Rectal smooth muscle tissue (tissue), 1 donor: ENCODE measurements around the gene SNX10.

Experiments used
- H3K27ac ChIP-seq: one replicate; pipeline ENCODE4 v1.7.0; 2013; ENCODE audit warnings: low read depth, low read length, inconsistent platforms
- H3K27me3 ChIP-seq: one replicate; pipeline ENCODE4 v1.7.0; 2013; ENCODE audit warnings: low read length; ENCODE audit not compliant: control insufficient read depth, insufficient read depth
- H3K36me3 ChIP-seq: one replicate; pipeline ENCODE4 v1.7.0; 2013; ENCODE audit warnings: low read length; ENCODE audit not compliant: control insufficient read depth, insufficient read depth
- H3K4me1 ChIP-seq: one replicate; pipeline ENCODE4 v1.7.0; 2013; ENCODE audit warnings: low read length; ENCODE audit not compliant: control insufficient read depth, insufficient read depth
- H3K4me3 ChIP-seq: one replicate; pipeline ENCODE4 v1.7.0; 2013; ENCODE audit warnings: low read length
- H3K9ac ChIP-seq: one replicate; pipeline ENCODE4 v1.7.0; 2013; ENCODE audit warnings: low read length

Gene SNX10

GRCh38 chr7:26365077-26365900 is 73.6 kb downstream of the SNX10 start:
- Histone ChIP-seq H3K27me3 (no peaks in the 10 kb centered on the region), H3K27ac (no peak overlapping the region), H3K36me3 (no peaks in the 10 kb centered on the region), H3K4me3 (no peak overlapping the region), H3K9ac (no peak overlapping the region), H3K4me1 (no peaks in the 10 kb centered on the region)

DNA sequence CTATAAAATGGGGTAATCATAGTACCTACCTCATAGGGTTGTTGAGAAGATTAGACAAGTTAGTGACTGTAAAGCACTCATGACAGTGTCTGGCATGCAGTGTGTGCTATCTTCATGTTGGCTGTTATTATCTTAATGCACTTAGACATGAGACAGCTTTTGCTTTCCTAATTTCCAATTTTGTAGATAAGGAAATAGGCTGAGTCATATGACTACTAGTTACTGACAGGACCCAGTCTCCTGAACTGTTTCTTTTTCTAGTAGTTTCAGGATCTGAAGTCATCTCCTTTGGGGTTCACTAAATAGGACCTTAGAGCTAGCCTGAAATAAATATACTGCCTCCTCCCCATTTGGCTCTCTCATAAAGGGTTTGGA is 74.2 kb downstream of the SNX10 start:
- Histone ChIP-seq H3K27me3 (no peaks in the 10 kb centered on the region), H3K9ac (no peak overlapping the region), H3K4me3 (no peak overlapping the region), H3K4me1 (no peaks in the 10 kb centered on the region), H3K27ac (no peak overlapping the region), H3K36me3 (no peaks in the 10 kb centered on the region)

GRCh38 chr7:26367219-26367711 is 75.6 kb downstream of the SNX10 start:
- no peak overlapping the region for H3K27ac ChIP-seq
- H3K9ac ChIP-seq = no peak overlapping the region
- no peaks in the 10 kb centered on the region for H3K27me3 ChIP-seq
- no peaks in the 10 kb centered on the region for H3K36me3 ChIP-seq
- H3K4me3 ChIP-seq = no peak overlapping the region
- H3K4me1 ChIP-seq = no peaks in the 10 kb centered on the region

- Histone ChIP-seq H3K27ac (no peak overlapping the region), H3K9ac (no peak overlapping the region), H3K4me1 (no peaks in the 10 kb centered on the region), H3K4me3 (no peak overlapping the region), H3K36me3 (no peaks in the 10 kb centered on the region), H3K27me3 (no peaks in the 10 kb centered on the region)
Measured at GRCh38 chr7:26368542-26368941, 76.9 kb downstream of the SNX10 start.

- Histone ChIP-seq H3K4me3 (no peak overlapping the region), H3K27me3 (no peaks in the 10 kb centered on the region), H3K4me1 (no peaks in the 10 kb centered on the region), H3K27ac (no peak overlapping the region), H3K9ac (no peak overlapping the region), H3K36me3 (no peaks in the 10 kb centered on the region)
Measured at GRCh38 chr7:26369593-26369992, 77.9 kb downstream of the SNX10 start.

DNA sequence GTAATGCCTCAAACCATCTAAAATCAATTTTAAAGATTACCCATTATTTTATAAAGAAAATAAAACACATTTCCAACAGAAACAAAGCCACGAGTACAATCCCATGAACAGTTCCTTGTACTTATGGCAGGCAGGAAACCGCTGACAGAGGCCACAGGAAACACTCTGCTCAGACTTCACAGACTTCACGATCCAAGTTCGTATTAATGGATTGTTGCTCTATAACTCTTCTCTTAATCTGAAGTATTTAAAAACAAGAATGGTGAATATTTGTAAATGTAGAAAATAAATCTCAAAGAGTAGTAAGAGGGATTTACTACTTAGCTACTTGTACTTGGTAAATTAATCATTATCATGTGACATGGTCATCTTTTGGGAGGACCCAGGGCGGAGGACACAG is 78.3 kb downstream of the SNX10 start:
- no peaks in the 10 kb centered on the region for H3K4me1 ChIP-seq
- no peaks in the 10 kb centered on the region for H3K27me3 ChIP-seq
- H3K4me3 ChIP-seq = no peak overlapping the region
- no peaks in the 10 kb centered on the region for H3K36me3 ChIP-seq
- H3K27ac ChIP-seq = no peak overlapping the region
- no peak overlapping the region for H3K9ac ChIP-seq

DNA sequence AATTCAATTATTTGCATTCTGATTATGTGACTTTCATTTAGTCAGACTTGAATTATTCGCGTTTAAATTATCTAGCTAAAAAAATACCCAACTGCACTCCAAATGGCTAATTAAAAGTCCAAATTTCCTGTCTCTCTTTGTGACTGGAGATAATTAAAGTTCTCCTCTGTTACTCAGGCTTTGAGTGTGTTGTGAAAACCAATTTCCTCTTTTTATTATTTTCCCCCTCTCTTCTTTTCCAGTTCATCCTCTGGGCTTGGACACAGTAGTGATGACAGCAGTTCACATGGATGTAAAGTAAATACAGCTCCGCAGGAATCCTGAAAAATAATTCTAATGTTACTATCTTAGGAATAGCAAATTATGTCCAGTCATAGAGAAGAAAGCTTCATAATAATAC is 80.6 kb downstream of the SNX10 start:
- H3K4me3 ChIP-seq = no peak overlapping the region
- no peaks in the 10 kb centered on the region for H3K4me1 ChIP-seq
- no peak overlapping the region for H3K9ac ChIP-seq
- H3K27ac ChIP-seq = no peak overlapping the region
- peaks cover 6% of the 10 kb centered on the region for H3K27me3 ChIP-seq
- H3K36me3 ChIP-seq = no peaks in the 10 kb centered on the region

GRCh38 chr7:26372704-26373103 is 81.0 kb downstream of the SNX10 start:
- H3K27me3 ChIP-seq = peaks cover 8% of the 10 kb centered on the region
- H3K27ac ChIP-seq = no peak overlapping the region
- no peaks in the 10 kb centered on the region for H3K4me1 ChIP-seq

DNA sequence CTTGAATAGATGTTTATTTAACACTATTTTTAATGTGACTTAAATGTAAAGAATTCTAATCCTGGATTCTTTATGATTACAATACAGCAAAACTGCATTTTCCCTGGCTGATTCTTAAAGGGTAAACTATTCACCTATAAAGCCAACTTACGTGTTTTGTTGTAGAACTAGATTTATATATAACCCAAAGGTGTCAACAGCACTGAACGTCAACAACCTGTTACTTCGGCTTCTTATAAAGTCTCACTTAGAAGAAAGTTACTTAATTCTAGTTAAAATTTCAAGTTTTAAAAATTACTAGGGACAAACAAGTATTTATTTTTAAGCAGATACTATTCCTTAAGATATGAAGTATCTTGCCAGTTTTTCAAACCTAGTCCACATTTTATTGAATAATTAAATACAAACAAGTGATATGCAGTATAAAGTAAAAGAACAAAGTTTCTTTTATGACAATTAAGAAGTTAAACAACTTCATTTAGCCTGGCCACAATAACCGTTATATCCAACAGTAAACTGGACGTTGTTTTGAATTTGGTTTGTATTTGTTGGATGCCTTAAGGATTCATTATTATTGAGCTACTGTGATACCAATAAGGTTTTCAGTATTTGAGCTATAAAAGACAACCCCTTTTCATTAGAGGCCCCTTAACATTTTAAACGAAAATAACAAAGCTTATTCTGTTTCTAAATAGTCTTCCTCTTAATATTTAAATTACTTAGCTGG is 83.1 kb downstream of the SNX10 start:
- Histone ChIP-seq H3K27me3 (peaks cover 8% of the 10 kb centered on the region), H3K27ac (no peak overlapping the region), H3K36me3 (no peaks in the 10 kb centered on the region), H3K4me3 (no peak overlapping the region), H3K4me1 (no peaks in the 10 kb centered on the region), H3K9ac (no peak overlapping the region)

More at GRCh38 chr7:26372704-26373103, 81.0 kb downstream of the SNX10 start:
- H3K9ac ChIP-seq = no peak overlapping the region
- H3K36me3 ChIP-seq = no peaks in the 10 kb centered on the region
- H3K4me3 ChIP-seq = no peak overlapping the region

DNA sequence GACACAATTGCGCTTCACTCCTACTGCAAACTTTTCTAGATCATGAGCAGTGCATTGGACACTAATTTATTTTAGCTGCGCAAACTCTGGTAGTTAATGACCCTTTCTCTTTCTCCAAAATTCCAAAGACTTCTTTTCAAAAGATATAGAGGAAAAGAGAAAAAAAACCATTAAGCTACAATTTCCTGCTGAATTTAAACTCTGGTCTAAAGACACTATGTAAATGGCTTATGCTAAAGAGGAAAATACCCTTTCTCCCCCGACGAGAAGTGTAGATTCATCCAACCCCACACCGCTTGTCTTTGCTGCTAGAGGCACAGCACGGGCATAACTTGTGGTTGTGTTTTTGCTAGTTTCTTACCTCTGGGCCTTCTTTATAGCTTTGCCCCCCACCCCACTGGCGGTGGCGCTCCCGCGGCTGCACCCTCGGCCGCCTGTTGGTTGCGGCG is 84.1 kb downstream of the SNX10 start:
- Histone ChIP-seq H3K4me1 (no peaks in the 10 kb centered on the region), H3K36me3 (no peaks in the 10 kb centered on the region), H3K27ac (no peak overlapping the region), H3K4me3 (peak overlapping the region; percentile 65), H3K9ac (no peak overlapping the region), H3K27me3 (peaks cover 8% of the 10 kb centered on the region)

- Histone ChIP-seq H3K9ac (no peak overlapping the region), H3K27ac (no peak overlapping the region), H3K4me3 (peak overlapping the region; percentile 65), H3K27me3 (peaks cover 8% of the 10 kb centered on the region), H3K4me1 (no peaks in the 10 kb centered on the region), H3K36me3 (no peaks in the 10 kb centered on the region)
Measured at GRCh38 chr7:26376175-26376917, 84.7 kb downstream of the SNX10 start.

GRCh38 chr7:26378016-26378415 is 86.4 kb downstream of the SNX10 start:
- no peak overlapping the region for H3K4me3 ChIP-seq
- peaks cover 8% of the 10 kb centered on the region for H3K27me3 ChIP-seq
- H3K36me3 ChIP-seq = no peaks in the 10 kb centered on the region
- no peaks in the 10 kb centered on the region for H3K4me1 ChIP-seq
- H3K27ac ChIP-seq = no peak overlapping the region
- H3K9ac ChIP-seq = no peak overlapping the region
